Measurements from ENCODE around the gene MEPE.

MEPE gene

GRCh38 chr4:87844452-87844851 is 11.7 kb downstream of the MEPE start:
- DNase-seq = no peak

- DNase-seq = no peak
These were observed 13.5 kb downstream of the MEPE start for GRCh38 chr4:87846226-87846625.

GRCh38 chr4:87848622-87849351 is 16.0 kb downstream of the MEPE start:
- DNase-seq = peak; percentile 25

- no peak for DNase-seq
These were observed 16.8 kb downstream of the MEPE start for GRCh38 chr4:87849612-87850011.

GRCh38 chr4:87851332-87851731 is 18.6 kb downstream of the MEPE start:
- no peak for DNase-seq

GRCh38 chr4:87851953-87852352 is 19.2 kb downstream of the MEPE start:
- DNase-seq = no peak

GRCh38 chr4:87853108-87853507 is 20.3 kb downstream of the MEPE start:
- no peak for DNase-seq

GRCh38 chr4:87853891-87854290 is 21.1 kb downstream of the MEPE start:
- DNase-seq = no peak

- peak; percentile 1 for DNase-seq
These were observed 22.8 kb downstream of the MEPE start for GRCh38 chr4:87855559-87855958.

- no peak for DNase-seq
These were observed 24.0 kb downstream of the MEPE start for GRCh38 chr4:87856816-87857215.

GRCh38 chr4:87857789-87858188 is 25.0 kb downstream of the MEPE start:
- no peak for DNase-seq

- no peak for DNase-seq
These were observed 29.5 kb downstream of the MEPE start for GRCh38 chr4:87862236-87862635.

GRCh38 chr4:87863486-87863885 is 30.7 kb downstream of the MEPE start:
- no peak for DNase-seq

GRCh38 chr4:87864321-87864720 is 31.6 kb downstream of the MEPE start:
- DNase-seq = no peak

GRCh38 chr4:87865288-87865687 is 32.5 kb downstream of the MEPE start:
- DNase-seq = no peak

- no peak for DNase-seq
These were observed 33.3 kb downstream of the MEPE start for GRCh38 chr4:87865960-87866598.

- DNase-seq = no peak
These were observed 35.8 kb downstream of the MEPE start for GRCh38 chr4:87868522-87868921.

- DNase-seq = no peak
These were observed 39.3 kb downstream of the MEPE start for GRCh38 chr4:87872028-87872427.

- no peak for DNase-seq
These were observed 42.4 kb downstream of the MEPE start for GRCh38 chr4:87875191-87875590.

- DNase-seq = no peak
These were observed 47.3 kb downstream of the MEPE start for GRCh38 chr4:87880106-87880505.

GRCh38 chr4:87881115-87881514 is 48.3 kb downstream of the MEPE start:
- DNase-seq = no peak

GRCh38 chr4:87882321-87882720 is 49.6 kb downstream of the MEPE start:
- no peak for DNase-seq

- DNase-seq = no peak
These were observed 50.1 kb downstream of the MEPE start for GRCh38 chr4:87882861-87883260.

- no peak for DNase-seq
These were observed 52.3 kb downstream of the MEPE start for GRCh38 chr4:87884976-87885549.

All from stimulated activated CD4-positive, alpha-beta T cell treated with anti-CD3 and anti-CD28 coated beads, Interleukin-1b, Interleukin-23, amount 100 ng/mL, for 48 hours (primary cell).